ENCODE measurements around the gene ELANE.

- peak; percentile 93 for TF ChIP-seq SPI1 (IDR thresholded peaks at IDR 0.05; ENCODE audit: borderline replicate concordance, low read depth)
- peak; percentile 77 for TF ChIP-seq POLR2AphosphoS5 (IDR thresholded peaks at IDR 0.05; ENCODE audit: low read depth)
- no peak for TF ChIP-seq CTCF (IDR thresholded peaks at IDR 0.05; ENCODE audit: insufficient read depth, low read length)
Observed at GRCh38 chr19:852136-853013, at the start of gene ELANE.
